NCI-H510A treated with DMSO at 0.1 percent for 48 hours (cell line): Measurements from ENCODE around the gene TYW1B.
"Not testable (repeated sequence)": the region's sequence is repeated elsewhere in the genome, so short reads cannot be mapped to it uniquely, and the experiment has no call there.

Source experiments
- DNase-seq: peaks from one replicate; lab custom pipeline; 2025; lab: John Stamatoyannopoulos, UW

Gene TYW1B

DNA sequence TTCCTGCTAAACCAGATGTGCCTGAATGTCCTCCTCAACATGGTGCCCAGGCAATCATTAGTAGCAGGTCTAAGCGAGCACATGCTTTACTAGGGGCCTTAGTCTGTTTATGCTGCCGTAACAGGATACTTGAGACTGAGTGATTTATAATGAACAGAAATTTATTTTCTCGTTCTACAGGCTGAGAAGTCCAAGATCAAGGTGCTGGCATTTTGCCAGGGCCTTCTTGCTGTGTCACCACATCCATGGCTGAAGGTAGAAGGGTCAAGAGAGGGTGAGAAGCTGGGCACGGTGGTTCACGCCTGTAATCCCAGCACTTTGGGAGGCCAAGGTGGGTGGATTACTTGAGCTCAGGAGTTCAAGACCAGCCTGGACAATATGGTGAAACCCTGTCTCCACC, 273.6 kb downstream of the TYW1B start:
- DNase-seq, result not testable (repeated sequence)

DNA sequence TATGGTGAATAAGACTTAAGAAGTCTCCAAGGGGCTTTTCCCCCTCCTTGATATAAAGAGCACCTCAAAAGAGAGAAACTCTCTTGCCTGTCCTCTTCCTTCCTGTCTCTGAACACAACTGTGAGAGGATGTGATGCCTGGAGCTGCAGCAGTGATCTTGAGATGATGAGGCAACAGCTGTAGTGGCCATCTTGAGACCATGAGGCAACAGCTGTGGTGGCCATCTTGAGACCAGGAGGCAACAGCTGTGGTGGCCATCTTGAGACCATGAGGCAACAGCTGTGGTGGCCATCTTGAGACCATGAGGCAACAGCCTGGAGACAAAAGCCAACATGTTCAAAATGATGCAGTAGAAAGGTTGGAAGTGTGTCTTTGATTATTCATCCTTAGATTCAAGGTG, 277.5 kb downstream of the TYW1B start:
- not testable (repeated sequence) for DNase-seq

DNA sequence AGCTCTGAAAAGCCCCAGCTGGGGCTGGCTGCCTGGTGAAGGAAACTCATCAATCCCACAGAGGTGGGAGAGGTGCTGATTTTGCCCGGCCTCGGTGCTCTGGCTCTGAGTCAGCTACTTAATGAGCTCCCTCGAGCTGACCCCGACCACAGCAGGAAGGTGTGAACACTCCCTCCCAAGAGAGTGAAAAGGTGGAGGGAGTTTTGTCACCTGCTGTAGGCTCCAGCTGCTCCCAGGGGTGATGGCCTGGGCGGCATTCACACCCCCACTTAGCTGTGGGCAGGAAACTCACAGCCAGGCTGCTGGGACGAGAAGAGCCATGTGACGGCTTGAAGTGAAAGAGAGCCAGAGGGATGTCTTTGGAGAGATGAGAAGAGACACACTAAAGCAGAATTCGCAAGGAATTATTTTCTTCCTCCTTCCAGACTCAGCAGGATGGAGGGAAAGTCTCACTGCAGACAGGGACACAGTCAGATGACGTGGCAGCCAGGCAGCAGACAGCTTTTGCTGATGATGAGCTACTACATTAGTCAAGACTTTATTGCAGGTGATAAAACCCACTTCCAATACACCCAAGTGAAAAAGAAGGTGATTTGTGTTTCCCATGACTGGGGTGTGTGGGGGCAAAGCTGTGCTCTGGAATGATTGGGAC, 281.3 kb downstream of the TYW1B start:
- not testable (repeated sequence) for DNase-seq

DNA sequence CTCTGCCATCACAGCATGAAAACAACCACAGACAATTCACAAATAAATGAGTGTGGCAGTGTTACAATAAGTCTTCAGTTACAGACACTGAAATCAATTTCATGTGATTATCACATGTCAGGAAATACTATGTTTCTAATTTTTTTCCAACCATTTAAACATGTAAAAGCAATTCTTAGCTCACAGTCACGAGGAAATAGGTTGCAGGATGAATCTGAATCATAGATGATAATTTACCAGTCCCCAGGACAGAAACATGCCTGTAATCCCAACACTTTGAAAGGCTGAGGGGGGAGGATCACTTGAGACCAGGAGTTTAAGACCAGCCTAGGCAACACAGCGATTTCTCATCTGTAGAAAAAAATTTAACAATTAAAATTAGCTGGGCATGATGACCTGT, 283.5 kb downstream of the TYW1B start:
- not testable (repeated sequence) for DNase-seq

DNA sequence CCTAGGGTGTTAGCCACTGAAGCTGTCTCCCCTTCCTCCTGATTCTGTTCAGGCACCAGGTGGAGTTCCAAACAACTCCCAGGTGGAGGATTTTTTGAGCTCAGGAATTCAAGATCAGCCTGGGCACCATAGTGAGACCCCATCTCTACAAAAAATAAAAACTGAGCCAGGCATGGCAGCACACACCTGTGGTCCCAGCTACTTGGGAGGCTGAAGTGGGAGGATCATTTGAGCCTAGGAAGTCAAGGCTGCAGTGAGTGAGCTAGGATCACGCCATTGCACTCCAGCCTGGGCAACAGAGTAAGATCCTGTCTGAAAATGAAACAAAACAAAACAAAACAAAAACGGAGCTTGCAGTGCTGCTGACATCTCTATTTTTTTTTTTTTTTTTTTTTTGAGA, 287.1 kb downstream of the TYW1B start:
- no peak for DNase-seq

DNA sequence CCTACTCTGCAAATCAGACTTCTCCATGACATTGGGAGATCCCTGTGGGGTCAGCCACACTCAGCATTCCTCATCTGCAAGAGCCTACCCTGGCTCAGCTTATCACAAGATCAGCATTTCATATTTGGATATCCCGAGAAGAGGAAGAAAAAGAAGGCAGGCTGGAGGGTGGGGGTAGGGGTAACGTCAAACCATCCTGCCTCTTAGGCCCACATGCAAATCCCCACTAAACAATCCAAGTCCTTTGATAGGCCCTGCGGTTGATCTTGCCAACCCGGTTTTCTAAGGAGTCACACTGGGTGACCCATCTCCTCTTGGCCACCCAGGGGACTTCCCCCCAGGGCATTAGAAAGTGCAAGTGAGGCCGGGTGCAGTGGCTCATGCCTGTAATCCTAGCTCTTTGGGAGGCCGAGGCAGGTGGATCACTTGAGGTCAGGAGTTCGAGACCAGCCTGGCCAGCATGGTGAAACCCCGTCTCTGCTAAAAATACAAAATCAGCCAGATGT, 287.8 kb downstream of the TYW1B start:
- DNase-seq, result no peak

DNA sequence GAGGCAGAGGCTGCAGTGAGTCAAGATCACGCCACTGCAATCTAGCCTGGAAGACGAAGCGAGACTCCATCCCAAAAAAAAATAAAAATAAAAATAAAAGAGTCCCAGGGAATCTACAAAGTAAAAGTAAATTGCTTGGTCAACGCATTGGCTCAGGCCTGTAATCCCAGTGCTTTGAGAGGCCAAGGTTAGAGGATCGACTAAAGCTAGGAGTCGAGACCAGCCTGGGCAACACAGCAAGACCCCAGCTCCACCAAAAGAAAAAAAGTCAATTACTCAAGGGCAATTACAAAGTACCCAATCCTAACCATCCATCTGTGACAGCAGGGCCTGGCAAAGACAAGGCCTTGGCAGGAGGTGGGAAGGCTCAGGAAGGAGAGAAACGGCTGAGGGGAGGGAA, 288.3 kb downstream of the TYW1B start:
- DNase-seq, result no peak

DNA sequence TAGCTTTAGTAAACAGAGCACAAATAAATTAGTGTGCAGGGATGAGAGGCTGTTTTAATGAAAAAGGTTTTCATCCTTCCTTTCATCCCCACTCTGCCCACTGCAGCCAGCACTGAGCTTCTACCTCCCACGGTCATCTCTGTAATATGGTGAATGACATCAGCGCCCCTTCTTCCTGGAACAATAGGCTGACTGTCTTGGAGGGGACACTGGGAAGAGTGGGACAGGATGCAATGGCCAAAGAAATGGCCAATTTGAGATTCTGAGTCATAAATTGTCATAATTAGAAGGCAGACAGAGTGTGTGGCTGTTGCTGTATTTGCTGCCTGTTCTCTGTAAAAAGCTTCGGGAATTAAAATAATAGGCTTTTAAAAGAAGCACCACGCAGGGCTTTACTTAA, 289.1 kb downstream of the TYW1B start:
- DNase-seq, result no peak

DNA sequence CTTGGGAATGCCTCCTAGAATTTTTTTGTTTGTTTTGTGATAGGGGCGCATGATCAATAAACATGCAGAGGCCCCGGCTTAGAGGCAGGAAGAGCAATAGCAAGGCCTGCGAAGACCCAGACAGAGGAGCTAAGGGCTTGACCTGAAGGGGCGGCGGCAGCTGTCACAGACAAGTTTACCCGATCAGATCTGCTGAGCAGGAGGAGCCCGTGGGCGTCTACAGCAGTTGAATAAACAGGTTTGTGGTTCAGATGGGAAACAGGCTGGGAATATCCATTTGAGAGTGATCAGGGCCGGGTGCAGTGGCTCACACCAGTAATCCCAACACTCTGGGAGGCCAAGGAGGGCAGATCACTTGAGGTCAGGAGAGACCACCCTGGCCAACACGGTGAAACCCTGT, 289.9 kb downstream of the TYW1B start:
- DNase-seq, result no peak

DNA sequence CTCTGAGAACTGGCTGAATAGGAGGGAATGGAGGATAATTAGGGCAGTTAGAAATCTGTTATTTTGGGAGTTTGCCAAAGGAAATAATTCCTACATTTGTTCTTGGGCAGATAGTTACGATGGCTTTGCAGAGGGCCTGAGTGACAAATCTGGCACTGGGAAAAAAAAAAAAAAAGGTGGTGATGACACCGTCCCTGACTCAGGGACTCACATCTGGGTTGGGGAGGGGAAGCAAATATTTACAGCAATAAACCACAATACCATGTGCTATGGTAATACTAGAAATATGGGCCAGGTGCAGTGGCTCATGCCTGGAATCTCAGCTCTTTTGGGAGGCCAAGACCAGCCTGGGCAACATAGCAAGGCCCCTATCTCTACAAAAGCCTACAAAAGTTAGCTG, 292.0 kb downstream of the TYW1B start:
- not testable (repeated sequence) for DNase-seq

DNA sequence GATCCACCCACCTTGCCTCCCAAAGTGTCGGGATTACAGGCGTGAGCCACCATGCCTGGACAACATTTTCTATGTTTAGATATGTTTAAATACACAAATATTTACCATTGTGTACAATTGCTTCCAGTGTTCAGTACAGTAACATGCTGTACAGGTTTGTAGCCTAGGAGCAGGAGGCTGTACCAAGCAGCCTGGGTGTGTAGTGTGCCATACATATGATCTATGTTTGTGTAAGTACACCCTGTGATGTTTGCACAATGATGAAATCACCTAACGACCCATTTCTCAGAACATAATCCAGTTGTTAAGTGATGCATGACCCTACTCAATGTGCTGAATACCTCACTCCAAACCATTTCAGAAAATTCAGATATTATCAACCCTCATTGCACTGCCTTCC, 297.0 kb downstream of the TYW1B start:
- DNase-seq, result not testable (repeated sequence)
